Activated CD8-positive, alpha-beta memory T cell treated with anti-CD3 and anti-CD28 coated beads, Interleukin-2, amount 50 U/mL, for 4 hours (primary cell): Measurements from ENCODE around the gene ECI1.
"Not testable (repeated sequence)": the region's sequence is repeated elsewhere in the genome, so short reads cannot be mapped to it uniquely, and the experiment has no call there.

ENCODE experiments used
- DNase-seq: peaks from one replicate; pipeline ENCODE4 v3.0.0-alpha.2; 2020

Gene ECI1

DNA sequence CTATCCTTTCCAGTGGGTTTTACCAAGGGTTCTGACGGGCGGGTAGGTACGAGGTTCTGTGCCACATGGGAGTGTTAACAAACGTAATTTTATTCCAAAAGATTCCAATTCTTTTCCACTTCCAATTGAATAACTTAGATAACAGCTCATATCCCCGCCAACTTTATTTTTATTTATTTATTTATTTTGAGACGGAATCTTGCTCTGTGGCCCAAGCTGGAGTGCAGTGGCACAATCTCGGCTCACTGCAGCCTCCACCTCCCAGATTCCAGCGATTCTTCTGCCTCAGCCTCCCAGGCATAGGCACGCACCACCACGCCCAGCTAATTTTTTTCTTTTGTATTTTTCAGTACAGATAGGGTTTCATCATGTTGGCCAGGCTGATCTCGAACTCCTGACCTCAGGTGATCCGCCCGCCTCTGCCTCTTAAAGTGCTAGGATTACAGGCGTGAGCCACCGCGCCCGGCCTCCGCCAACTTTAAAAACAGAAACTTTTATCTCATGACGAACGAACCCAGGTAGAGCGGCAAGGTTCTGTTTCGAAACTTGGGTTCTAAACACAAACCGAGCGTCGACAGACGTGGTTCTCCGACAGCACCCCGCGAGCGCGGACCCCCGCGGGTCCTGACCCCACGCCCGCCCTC is 613 bp downstream of the ECI1 start:
- DNase-seq: peak; percentile 33

DNA sequence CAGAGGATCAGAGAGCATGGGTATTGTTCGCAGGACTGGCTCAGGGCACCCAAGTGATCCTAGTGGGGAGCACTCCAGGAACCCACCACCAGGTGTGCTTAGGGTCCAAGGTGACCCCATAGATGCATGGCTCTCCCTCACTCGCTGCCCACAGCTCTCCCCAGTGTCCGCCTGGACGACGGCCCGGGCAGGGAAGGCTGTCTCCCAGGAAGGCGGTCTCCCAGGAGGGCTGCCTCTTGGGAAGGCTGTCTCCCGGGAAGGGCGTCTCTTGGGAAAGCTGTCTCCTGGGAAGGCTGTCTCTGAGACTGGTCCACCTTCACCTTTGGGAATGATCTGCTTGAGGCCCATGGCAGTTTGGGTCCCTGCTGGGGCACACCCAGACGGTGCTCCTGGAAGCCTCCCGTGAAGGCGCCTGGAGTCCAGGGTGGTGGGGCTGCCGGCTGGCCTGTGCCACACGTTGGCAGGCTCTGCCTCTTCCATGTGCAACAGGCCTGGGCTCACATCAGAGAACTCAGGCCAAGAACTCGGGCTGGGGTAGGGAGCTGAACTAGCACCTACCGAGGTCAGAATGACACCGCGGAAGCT is 5.0 kb downstream of the ECI1 start:
- no peak for DNase-seq

DNA sequence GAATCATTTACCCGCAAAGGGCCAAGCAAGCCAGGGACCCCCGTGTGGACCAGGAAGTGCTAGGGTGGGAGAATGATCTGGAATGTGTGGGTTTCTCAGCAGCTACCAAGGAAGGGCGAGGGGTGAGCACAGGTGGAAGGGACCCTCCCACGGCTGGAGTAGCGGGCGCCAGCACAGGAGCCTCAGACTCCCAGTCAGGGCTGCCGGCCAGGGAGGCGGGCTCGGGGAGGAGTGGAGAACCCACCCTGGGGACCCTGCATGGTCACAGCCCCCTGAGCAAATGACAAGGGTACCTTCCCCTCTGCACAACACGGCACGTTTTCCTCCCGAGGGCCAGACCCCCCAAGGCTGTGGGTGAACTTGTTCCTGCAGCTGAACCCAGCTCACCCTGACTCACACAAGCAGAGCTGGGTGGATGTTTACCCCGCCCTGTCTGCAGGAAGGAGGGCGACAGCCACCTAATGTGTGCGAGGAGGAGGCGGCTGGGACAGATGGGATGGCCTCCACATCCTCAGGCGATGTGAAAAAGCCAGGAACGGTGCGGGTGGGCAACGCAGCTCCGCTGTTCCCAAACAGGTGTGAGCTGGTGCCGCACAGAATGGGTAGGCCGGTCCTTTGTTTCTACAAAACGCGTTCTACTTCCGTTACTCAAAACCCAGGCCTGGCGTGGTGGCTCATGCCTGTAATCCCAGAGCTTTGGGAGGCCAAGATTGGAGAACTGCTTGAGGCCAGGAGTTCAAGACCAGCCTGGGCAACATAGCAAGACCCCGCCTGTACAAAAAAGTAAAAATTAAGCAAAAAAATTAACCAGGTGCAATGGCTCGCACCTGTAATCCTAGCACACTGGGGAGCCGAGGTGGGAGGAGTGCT is 6.2 kb downstream of the ECI1 start:
- no peak for DNase-seq

DNA sequence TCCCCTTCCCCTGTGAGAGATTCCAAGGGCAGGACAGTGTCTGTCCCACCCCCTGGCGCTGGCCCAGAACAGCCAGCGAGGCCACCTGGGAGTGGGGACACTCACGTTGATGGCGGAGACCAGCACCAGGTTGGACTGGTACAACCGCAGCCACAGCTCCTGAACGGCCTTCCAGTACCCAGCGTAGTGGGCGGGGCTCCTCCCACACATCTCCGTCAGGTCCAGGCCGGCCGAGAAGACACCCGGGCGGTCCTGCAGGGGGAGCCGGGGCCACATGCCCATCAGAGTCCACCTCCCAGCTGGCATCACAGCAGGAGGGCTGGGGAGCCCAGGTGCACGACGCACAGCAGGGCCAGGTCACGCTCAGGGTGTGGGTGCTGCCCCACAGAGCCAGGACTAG is 7.1 kb downstream of the ECI1 start:
- DNase-seq: no peak

DNA sequence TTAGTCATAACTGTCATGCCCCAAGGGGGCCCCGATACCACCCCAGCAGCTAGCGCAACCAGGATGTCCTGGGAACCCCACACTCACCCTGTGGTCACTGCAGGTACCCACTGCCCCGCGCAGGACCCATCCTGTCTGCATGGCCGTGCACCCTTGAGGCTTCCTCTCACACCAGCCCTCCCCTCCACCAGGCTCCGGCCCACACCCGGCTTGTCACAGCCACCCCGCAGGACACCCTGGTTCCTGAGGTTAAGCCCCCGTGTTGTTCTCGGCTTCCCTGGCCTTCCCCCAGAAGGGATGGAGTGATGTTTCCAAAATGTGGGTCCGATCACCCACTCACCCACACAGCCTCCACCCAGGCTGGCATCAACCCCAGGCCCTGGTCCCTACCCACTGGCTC is 7.6 kb downstream of the ECI1 start:
- DNase-seq: no peak

DNA sequence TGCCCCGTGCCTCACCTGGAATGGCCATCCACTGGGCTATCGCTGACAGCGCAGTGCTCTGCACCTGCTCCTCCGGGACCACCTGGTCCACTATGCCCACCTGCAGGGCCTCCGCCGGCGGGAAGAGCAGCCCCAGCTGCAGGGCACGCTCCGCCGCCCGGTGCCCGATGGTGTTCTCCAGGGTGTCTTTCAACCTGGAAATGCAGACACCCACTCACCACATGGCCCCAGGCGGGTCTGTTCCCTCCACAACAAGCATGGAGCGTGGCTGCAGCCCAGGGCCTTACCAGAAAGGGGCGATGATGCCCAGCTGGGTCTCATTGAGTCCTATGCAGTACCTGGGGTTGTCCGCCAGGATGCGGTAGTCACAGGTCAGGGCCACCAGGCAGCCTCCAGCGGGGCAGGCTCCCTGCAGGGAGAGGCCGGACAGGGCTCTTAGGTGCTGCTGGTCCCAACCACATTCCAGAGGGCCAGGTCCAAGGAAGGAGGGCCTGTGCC is 8.3 kb downstream of the ECI1 start:
- DNase-seq: no peak

DNA sequence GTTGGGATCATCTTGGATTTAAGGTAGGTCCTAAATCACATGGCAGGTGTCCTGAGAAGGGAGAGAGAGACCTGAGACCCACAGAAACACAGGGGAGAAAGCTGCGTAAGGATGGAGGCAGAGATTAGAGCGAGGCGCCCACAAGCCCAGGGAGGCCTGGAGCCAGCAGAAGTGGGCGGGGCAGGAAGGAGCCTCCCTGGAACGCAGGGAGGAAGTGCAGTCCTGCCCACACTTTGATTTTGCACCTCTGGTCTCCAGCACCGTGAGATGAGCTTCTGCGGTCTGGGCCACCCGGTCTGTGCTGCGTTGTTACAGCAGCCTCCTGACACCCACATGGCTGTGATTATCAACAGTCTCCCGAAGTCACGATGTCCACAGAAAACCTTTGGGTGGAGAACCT is 8.8 kb downstream of the ECI1 start:
- no peak for DNase-seq

DNA sequence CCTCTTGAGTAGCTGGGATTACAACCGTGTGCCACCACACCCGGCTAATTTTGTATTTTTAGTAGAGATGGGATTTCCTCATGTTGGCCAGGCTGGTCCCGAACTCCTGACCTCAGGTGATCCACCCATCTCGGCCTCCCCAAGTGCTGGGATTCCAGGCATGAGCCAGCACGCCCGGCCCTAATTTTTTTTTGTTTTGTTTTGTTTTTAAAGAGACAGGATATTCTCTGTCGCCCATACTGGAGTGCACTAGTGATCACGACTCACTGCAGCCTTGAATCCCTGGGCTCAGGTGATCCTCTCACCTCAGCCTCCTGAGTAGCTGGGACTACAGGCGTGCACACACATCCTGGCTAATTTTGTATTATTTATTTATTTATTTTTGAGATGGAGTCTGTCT is 11.1 kb downstream of the ECI1 start:
- DNase-seq: not testable (repeated sequence)

DNA sequence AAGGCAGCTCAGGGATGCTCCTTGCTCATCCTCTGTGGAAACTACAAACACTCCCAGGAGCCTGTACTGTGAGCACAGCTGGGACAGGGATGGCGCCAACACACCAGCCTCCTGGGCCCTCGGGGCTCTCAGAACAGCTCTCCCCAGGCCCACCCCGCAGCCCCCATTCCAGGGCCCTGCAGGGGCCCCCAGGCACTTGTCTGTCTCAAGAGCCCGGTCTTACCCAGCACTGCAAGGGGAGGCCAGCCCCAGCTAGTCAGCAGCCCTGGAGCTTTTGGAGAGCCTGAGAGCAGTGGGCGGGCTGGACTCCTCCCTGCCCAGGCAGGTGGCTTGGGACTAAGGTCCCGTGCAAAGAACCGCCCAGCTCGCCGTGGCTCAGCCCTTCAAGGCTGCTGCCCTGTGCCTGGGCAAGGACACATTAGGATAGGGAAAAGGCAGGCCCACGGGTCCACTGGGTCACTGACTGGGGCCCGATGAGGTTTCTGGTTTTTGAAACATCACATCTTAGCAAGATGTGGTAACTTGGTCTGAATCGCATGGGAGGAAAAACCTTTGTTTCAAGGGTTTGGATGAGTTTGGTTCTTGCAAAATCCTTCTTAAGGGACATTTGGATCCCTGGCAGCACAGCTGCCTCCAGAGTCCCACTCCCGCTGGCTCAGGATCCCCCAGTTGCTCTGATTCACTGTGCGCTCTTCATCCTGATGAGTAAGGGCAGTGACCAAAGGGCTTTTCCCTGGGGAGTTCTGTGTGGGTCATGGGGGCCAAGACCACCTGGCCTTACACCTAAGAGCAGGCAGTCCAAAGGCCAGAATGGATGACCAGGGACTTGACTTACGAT is 12.3 kb downstream of the ECI1 start:
- DNase-seq: no peak

DNA sequence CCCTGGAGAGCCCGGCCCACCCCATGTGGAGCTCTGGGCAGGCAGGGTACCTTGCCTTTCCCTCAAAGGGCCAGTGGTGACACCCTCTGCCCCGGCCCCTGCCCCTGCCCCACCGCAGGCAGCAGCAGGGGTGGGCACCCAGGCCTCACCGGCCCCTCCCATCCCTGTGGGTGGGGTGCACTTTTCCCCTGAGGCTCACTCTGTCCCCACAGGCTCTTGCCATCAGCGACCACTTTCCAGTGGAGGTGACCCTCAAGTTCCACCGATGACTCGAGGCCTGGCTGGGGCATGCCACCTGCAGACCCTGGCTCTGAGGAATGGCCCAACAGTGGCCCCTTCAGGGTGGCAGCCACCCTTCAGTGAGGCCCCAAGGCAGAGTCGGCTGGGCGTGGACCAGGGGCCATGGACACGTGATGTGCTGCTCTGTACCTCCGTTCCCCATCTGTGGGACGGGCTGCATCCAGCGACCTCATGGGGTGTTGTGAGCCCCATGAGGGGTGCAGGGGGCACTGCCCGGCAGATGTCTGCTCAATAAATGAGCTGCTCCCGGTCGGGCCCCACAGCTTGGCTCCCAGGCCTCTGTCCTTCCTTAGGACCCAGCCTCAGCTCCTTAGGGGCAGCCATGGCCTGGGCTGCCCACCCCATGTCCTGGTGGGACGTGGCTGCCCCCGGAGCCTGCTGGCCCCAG is 13.1 kb downstream of the ECI1 start:
- no peak for DNase-seq

DNA sequence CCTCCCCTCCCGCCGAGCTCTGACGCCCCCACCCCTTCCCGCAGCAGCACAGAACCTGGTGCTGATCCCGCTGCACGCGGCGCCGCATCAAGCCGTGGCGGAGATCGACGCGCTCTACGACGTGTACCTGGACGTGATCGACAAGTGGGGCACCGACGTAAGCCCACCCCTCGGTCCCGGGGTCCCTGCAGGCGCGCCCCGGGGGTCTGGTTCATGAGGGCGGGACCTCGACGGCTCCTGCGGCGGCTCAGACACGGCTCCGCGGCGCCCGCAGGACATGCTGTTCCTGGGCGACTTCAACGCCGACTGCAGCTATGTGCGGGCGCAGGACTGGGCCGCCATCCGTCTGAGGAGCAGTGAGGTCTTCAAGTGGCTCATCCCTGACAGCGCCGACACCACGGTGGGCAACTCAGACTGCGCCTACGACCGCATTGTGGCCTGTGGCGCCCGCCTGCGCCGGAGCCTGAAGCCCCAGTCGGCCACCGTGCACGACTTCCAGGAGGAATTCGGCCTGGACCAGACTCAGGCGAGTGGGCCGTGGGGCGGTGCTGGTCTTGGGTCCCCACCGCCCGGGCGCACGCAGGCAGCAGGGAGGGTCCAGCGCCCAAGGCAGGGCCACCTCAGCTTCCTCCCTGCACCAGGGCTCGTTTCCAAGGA is 13.8 kb downstream of the ECI1 start:
- no peak for DNase-seq

DNA sequence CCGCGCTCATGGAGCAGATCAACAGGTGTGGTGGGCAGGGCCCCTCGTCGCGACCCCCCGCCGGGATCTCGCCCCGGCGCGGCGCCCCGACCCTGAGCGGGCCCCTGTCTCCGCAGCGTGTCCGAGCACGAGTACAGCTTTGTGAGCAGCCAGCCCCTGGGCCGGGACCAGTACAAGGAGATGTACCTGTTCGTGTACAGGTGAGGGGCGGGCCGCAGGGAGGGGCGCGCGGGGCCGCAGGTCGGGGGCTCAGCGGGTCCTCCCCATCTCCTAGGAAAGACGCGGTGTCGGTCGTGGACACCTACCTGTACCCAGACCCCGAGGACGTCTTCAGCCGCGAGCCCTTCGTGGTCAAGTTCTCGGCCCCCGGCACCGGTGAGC is 14.3 kb downstream of the ECI1 start:
- no peak for DNase-seq

DNA sequence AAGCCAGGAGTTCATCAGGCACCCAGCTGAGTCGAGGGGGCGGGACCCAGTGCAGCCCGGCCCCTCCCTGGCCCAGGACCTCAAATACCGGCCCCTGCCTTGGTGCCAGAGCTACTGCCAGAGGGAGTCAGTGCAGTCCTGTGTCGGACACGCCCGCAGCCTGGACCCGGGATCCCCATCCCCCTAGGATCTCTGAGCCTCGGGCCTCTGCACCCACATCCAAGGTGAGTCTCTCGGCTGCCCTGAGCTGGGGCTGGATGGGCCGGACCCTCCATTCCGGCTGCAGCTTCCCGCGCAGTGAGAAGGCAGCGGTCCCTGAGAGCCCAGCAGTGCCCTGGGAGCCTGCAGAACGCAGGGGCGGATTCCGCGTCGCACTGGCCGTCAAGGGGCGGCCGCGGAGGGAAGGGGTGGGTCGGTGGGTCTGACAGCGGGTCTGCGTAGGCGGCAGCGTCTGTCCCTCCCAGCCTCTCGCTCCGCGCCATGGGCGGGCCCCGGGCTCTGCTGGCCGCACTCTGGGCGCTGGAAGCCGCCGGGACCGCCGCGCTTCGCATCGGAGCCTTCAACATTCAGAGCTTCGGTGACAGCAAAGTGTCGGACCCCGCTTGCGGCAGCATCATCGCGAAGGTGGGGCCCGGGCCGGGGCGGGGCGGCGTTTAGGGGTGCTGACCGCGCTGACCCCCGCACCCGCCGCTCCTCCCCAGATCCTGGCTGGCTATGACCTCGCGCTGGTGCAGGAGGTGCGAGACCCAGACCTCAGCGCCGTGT is 14.9 kb downstream of the ECI1 start, which contains the start of gene DNASE1L2:
Gene DNASE1L2 (plus strand): TSS at position 108 of the 765 bp plus-strand sequence. CDS start 373 bp downstream, at position 481.
- no peak for DNase-seq

DNA sequence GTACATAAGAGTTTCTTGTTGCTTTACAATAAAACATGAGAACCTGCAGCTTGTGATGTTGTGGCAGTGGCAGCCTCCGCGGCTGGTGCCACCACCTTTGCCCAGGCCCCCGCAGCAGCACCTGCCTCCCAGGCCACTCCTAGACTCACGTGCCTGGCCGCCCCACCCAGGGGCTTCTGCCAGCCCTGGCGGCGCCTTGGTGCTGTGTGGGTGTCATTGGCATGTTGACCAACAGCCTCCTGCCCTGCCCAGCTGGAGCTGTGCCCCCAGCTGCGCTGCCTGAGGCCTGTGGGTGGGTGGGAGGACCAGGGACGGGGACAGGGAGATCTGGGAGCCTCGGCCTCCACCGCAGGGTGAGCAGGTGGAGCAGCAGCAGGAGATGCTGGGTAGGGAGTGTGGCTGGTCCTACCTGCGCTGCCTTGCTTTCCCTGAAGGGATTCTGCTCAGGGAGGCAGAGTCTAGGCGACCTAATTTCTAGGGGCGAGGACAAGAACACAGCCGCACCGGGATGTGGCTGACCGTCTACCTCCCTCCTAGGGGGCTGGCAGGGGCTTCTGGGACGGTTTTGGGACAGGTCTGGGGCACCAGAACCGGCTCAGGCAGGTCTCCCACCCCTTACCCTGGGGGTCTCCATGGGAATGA is 15.6 kb downstream of the ECI1 start:
- DNase-seq: no peak

DNA sequence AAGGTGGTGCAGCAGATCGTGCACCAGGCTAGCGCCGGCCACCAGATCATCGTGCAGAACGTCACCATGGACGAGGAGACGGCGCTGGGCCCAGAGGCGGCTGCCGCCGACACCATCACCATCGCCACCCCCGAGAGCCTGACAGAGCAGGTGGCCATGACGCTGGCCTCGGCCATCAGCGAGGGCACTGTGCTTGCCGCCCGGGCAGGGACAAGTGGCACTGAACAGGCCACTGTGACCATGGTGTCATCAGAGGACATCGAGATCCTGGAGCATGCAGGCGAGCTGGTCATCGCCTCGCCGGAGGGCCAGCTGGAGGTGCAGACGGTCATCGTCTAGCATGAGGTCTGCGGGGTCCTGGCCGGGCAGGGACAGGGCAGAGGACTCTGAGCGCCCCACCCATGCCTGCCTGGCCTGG is 16.1 kb downstream of the ECI1 start:
- DNase-seq: no peak

DNA sequence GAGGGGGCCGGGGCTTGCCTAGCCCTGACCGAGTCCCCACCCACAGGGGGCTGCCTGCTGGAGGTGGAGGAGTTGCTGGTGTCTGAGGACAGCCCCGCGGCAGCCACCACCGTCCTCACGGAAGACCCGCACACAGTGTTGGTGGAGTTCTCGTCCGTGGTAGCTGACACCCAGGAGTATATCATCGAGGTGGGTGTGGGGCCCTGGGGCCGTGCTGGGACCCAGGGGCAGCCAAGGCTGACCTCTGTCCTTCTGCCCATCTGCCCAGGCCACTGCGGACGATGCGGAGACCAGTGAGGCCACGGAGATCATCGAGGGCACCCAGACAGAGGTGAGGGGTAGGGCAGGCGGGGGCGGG is 16.6 kb downstream of the ECI1 start:
- DNase-seq: no peak

DNA sequence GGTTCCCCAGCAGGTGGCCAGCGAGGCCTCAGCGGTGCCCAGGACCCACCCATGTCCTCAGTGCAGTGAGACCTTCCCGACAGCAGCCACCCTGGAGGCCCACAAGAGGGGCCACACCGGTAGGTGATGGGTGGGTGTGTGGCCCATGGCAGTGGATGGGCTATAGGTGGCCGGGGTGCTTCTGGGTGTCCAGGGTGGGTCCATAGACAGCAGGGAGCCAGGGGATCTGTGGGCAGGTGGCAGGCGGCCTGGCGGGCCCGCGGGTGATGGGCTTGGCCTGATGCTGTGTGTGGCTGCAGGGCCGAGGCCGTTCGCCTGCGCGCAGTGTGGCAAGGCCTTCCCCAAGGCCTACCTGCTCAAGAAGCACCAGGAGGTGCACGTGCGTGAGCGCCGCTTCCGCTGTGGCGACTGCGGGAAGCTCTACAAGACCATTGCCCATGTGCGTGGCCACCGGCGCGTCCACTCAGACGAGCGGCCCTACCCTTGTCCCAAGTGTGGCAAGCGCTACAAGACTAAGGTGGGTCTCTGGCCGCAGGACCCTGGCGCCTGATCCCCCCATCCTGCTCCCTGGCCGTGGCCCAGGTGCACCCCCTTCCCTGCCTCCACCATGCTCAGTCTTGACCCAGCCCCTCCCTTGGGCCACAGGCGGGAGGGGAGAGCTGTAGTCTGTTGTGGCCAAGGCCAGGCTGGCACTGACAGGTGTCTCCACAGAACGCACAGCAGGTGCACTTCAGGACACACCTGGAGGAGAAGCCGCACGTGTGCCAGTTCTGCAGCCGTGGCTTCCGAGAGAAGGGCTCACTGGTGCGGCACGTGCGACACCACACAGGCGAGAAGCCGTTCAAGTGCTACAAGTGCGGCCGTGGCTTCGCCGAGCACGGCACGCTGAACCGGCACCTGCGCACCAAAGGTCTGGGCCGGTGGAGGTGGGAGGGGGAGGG is 17.2 kb downstream of the ECI1 start:
- no peak for DNase-seq

DNA sequence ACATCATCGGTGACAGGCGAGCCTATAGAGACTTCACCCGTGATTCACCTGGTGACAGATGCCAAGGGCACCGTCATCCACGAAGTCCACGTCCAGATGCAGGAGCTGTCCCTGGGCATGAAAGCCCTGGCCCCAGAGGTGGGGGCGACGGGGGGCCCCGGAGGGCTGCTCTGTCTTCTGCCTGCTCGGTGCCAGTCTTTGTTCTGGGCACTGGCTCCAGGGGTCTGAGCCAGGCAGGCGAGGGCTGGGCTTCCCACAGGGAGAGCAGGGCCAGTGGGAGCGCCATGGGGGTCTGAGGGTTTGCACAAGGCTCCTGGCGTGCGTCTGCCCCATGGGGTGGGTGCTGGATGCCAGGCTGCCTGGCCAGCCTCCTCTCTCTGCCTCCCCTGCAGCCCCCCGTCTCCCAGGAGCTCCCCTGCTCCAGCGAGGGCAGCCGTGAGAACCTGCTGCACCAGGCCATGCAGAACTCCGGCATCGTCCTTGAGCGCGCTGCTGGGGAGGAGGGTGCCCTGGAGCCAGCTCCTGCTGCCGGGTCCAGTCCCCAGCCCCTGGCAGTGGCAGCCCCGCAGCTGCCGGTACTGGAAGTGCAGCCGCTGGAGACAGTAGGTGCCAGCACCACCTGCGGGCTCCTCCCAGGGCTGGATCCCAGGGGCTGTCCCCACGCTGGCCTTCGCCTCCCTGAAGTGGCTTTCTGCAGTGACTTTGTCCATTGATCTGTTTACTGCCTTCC is 18.2 kb downstream of the ECI1 start:
- DNase-seq: no peak
